B cell (primary cell): ENCODE measurements around the gene DEDD2.

Experiments used
- EZH2 ChIP-seq: IDR thresholded peaks from 2 replicates; pipeline ENCODE4 v1.6.1; 2012; ENCODE audit warnings: borderline replicate concordance, low read depth, mild to moderate bottlenecking, moderate library complexity, low read length; ENCODE audit not compliant: insufficient read depth, poor library complexity, severe bottlenecking
- TF ChIP-seq, protein P1 (sequence below): fragments of 200-600 bp; IDR thresholded peaks from one replicate; pipeline ENCODE4 v1.8.0; 2022; ENCODE audit warnings: antibody characterized with exemption, mild to moderate bottlenecking

DNA sequence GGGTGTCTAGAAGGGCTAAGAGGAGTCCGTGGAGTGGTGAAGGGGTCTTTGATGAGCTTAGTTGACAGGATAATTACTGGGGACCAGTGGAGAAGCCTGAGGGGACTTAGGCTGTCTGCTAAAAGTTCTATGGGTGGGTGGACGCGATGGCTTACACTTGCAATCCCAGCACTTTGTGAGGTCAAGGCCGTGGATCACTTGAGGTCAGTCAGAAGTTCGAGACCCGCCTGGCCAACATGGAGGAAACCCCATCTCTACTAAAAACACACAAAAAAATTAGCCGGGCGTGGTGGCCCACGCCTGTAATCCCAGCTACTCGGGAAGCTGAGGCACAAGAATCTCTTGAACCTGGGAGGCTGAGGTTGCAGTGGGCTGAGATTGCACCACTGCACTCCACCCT is 27.8 kb upstream of the DEDD2 start:
- TF ChIP-seq, protein P1, sequence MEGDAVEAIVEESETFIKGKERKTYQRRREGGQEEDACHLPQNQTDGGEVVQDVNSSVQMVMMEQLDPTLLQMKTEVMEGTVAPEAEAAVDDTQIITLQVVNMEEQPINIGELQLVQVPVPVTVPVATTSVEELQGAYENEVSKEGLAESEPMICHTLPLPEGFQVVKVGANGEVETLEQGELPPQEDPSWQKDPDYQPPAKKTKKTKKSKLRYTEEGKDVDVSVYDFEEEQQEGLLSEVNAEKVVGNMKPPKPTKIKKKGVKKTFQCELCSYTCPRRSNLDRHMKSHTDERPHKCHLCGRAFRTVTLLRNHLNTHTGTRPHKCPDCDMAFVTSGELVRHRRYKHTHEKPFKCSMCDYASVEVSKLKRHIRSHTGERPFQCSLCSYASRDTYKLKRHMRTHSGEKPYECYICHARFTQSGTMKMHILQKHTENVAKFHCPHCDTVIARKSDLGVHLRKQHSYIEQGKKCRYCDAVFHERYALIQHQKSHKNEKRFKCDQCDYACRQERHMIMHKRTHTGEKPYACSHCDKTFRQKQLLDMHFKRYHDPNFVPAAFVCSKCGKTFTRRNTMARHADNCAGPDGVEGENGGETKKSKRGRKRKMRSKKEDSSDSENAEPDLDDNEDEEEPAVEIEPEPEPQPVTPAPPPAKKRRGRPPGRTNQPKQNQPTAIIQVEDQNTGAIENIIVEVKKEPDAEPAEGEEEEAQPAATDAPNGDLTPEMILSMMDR, result no peak
- no peak for TF ChIP-seq EZH2
